Measurements from ENCODE around the gene ODF4.

ODF4 gene, protein sequence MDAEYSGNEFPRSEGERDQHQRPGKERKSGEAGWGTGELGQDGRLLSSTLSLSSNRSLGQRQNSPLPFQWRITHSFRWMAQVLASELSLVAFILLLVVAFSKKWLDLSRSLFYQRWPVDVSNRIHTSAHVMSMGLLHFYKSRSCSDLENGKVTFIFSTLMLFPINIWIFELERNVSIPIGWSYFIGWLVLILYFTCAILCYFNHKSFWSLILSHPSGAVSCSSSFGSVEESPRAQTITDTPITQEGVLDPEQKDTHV

DNA sequence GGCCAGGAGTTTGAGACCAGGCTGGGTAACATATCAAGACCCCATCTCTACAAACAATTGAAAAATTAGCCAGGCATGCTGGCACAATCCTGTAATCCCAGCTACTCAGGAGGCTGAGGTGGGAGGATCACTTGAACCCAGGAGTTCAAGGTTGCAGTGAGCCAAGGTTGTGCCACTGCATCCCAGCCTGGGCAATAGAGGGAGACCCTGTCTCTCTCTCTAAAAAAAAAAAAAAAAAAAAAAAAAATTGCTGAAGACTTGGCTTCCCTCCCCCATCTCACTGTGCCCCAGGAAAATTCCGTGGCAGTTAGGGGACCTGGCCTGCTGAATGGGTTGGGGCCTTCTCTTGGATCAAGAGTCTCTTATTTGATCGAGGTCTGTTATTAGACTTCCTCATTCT is at the start of gene ODF4:
Gene ODF4, plus strand, starts transcription at position 301 of the 400 bp plus-strand sequence. CDS start 212 bp downstream, outside the sequence.
- TF ChIP-seq, protein P1, sequence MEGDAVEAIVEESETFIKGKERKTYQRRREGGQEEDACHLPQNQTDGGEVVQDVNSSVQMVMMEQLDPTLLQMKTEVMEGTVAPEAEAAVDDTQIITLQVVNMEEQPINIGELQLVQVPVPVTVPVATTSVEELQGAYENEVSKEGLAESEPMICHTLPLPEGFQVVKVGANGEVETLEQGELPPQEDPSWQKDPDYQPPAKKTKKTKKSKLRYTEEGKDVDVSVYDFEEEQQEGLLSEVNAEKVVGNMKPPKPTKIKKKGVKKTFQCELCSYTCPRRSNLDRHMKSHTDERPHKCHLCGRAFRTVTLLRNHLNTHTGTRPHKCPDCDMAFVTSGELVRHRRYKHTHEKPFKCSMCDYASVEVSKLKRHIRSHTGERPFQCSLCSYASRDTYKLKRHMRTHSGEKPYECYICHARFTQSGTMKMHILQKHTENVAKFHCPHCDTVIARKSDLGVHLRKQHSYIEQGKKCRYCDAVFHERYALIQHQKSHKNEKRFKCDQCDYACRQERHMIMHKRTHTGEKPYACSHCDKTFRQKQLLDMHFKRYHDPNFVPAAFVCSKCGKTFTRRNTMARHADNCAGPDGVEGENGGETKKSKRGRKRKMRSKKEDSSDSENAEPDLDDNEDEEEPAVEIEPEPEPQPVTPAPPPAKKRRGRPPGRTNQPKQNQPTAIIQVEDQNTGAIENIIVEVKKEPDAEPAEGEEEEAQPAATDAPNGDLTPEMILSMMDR (IDR thresholded peaks at IDR 0.05): no peak

DNA sequence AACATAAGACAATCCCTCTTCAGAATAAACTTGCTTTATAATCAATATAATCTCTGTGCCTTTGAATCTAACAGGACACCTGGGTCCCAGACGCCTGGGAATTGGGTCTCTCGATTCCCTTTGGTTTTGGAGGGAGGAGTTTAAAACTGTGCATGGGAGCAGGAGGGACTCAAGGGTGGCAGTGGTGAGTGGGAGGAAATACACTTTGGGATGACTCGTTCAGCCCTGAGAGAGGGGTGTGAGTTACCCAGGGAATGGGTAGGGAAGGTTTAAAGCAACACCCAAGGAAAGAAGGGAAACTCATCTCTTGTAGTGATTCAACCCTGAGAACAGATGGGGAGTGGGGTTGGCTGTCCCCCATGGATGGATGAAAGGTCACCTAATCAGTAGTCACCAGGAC is 49.6 kb upstream of the ODF4 start:
- TF ChIP-seq, protein P1 (IDR thresholded peaks at IDR 0.05): no peak

DNA sequence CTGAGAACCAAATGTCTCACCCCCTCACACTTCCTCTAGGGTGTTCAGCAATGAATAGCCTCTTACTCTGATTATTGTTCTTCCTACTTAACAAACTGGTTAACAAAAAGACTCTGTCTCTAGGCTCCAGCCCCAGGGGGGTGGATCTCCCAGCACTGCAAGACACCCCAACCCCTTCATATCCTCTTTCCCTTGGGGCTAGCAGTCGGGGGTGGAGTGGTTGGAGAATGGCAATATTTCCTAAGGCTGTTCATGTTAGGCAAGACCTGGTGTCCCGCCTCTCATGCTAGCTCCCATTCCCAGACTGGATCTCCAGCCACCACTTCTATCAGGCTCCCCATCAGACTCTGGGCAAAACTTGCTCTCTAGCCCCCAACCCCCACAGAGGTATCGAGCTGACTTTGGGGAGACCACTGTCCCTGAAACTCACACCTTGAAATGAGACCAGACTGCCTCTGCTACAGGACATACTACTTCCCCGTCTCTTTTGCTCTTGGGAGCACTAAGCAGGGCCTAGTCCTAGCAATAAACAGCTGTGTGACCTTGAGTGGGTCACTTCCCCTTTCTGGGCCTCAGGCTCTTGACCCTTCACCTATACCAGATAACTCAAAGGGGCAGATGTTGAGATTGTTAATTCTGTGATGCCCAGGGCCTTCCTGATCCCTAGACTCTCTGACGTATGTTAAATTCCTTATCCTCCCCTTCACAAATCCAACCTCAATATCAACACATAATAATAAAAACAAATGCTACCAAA is 46.8 kb upstream of the ODF4 start:
- TF ChIP-seq, protein P1 (IDR thresholded peaks at IDR 0.05): no peak

DNA sequence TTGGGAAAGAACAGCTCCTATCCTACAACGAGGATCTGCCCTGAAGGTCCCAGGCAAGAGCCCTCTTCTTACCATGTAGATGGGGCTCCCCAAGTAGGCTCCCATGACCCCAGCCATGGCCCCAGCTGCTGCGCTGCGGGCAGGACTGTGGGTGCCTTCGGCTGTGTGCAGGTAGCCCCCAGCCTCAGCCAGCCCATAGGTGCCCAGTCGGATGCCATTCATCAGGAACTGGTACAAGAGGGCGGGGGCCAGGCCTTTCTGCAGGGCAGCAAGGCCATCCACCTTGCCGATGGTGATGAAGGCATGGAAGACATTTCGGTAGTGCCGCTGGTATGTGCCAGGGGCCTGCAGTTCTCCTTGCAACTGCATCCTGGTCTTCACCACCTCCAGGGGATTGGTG is 45.3 kb upstream of the ODF4 start:
- TF ChIP-seq, protein P1 (IDR thresholded peaks at IDR 0.05): no peak

DNA sequence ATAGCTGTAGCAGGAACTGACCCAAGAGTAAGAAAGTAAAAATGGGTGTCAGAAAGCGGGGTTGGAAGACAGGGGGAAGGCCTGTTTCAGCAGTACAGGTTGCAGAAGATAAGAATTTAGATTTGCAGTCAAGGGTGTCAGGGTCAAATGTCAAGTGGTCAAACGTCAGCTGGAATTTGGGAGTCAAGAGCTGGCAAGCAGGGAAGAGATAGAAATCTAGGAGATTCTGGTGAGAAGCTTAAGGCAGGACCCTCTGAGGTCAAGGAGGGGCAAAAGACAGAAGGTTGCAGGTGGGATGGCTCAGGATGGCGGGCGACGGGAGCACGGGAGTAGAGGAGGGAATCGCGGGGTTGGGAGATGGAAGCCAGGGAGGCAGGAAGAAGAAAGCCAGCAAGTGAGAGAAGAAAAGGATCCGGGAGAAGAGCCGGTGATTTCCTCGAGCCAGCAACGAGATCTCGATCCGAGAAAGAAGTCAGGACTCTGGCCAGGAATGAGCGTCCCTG is 44.8 kb upstream of the ODF4 start:
- TF ChIP-seq, protein P1 (IDR thresholded peaks at IDR 0.05): no peak

DNA sequence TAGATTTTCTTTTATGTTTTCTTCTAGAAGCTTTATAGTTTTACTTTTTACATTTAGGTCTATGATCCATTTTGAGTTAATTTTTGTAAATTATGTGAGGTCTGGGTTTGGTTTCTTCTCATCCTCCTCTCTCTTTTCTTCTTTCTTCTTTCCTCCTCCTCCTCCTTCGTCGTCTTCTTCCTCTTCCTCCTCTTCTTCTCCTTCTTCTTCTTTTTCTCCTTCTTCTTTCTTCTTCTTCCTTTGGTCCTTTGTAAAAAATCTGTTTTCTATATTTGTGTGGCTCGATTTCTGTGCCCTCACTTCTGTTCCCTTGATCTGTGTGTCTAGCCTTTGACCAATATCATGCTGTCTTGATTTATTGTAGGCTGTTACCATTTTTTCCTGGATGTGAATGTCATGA is 39.4 kb upstream of the ODF4 start:
- TF ChIP-seq, protein P1 (IDR thresholded peaks at IDR 0.05): no peak

DNA sequence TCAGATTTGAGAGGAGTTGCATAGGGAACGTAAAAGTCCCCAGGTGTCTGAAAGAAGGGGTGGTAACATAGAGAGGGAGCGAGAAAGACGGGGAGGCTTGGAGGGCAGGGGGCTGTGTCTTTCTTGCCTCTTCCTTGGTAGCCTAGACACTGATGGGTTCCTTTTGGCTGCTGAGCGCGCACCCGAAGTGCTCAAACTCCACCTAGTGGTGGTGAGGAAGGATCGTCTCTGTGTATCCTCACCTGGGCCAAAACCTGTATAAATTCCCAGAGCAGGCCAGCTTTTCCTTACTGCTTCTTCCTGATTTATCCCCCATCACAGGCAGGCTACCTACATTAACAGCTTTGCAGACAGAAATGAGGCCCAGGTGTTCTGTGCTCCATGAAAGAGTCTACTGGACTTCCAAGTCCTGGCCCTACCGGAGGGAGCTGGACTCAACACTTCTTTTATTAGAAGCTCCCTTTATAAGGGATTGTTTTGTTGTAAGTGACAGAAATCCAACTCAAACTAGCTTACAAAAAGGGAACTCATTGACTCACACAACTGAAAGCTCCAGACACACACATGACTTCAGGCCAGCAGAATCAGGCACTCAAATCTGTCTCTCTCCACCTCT is 38.9 kb upstream of the ODF4 start:
- TF ChIP-seq, protein P1 (IDR thresholded peaks at IDR 0.05): peak; percentile 80
